HG03108 (cell line): ENCODE data around the gene RYR2.

ENCODE experiments used
- ATAC-seq: cut with Tn5 transposase; IDR thresholded peaks from one replicate; pipeline ENCODE4 v1.9.1; 2021; ENCODE audit warnings: moderate library complexity; ENCODE audit not compliant: unreplicated experiment

RYR2 gene

DNA sequence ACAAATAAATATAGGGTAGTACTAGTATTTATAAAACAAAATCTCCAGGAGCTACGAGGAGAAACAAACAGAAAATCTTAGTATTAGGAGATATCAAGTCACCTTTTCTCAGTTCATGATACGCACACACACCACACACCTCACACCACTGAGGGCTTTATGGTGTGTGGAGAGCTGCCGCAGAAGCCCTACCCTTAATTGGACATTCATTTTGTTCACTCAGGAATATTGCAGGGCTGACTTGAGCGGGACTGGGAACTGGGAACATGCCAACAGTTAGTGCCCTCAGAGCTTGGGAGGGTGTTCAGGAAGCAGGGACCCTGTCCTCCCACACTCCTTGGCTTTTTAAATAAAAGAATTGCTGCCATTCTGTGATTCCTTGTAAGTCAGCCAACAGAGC lies 386.8 kb downstream of the RYR2 start:
- ATAC-seq = no peak

DNA sequence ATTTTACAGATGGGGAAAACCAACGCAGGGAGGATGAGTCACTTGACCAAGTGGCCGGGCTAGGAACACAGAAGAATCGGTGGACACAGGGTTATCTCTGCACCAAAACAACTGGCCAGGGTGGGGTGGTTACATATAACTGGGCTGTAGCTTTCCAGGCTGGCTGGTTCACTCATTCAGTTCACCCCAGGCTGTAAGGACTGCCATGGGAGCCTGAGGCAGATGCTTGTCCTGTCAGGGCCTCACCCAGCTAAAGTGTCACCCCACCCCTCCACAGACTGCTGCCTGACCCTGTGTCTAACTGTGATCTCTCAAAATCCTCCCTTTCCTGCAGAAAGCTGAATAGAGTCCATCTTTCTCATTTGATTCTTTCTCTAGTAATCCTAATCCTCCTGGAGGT lies 387.3 kb downstream of the RYR2 start:
- no peak for ATAC-seq

DNA sequence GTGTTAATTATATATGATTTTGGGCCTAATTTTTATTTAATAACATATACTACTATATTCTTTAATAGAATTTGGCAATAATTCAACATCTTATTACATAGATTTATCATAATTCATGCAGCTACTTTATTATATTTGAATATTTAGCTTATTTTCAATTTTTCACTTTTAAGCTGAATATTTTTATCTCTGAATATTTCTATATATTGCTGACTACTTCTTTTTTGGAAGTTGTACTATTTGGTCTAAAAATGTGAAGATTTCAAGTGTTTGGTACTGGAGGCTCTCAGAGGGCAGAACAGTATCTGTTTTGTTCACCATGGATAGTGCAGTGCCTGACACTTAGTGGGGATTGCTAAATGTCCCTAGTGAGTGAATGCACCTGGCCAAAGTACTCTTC lies 389.5 kb downstream of the RYR2 start:
- ATAC-seq = no peak

DNA sequence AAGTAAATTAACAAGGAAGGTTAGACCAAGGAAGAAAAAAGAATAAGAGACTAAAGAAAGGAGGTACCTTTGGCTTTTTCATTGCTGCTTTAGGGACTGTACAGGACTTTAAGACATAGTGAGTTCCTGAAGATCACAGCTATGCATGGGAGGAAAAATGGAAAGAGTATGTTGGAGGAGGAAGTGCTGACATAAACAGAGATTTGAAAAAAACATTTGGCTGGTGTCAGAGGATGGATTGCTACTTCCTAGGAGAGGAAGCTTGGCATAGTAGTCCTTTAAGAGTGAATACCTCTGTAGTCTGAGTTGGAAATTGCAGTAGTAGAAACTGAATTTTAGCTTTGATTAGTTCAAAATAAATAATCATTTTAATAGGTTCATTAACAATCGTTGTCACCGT lies 398.4 kb downstream of the RYR2 start:
- no peak for ATAC-seq

DNA sequence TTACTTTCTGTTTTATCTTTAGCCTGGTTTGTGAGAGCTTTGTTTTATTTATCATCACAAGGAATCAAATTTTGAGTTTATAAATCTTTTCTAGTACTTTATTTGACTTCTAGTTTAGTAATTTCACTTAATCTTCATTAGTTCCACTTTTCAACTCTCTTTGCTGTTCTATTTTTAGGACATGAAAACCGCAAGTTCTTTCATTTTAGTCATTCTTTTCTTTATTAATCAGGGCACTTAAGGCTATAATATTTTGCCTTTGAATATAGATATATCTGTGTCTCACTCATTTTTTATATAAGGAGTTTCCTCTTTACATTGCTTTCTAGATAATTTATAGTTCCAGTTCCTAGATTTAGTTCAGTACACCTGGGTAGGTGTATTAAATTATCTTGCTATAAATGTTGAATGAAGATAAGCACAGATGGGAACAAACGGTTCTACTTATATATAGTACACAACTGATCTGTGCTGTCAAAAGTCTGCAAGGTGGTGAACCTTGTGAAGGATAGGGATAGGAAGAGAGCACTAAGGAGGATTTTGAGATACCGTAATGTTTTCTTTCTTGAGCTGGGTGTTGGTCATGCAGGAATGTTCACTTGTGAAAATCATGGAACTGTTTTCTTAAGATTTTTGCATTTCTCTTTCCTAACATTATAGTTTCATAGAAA lies 402.3 kb downstream of the RYR2 start:
- ATAC-seq = no peak

DNA sequence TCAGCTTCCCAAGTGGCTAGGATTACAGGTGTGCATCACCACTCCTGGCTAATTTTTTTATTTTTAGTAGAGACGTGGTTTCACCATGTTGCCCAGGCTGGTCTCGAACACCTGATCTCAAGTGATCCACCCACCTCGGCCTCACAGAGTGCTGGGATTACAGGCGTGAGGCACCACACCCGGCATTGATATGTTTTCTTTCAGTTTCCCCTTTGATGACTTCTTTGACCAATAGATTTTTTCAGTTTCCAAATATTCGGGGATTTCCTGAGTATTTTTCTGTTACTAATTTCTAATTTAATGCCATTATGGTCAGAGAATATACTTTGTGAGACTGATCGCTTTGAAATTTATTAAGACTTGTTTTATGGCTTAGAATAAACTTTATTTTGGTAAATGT lies 406.1 kb downstream of the RYR2 start:
- ATAC-seq = no peak

DNA sequence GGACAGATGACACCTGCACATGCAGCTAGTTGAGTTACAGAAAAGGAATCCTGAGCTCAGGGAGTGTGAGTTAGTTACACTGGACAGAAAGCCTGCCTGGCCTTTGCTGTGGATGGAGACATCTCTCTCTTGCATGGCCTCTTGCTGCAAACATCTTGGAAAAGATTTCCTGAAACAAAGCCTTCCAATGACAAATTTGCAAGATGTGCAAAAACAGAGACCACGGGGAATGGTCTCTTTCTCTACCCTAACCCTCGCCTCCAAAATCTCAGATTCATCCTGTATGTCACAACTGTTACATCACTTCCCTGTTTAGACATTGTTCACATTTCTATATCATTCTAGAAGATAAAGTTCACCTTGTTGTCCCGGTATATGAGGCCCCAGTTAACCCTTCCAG lies 415.6 kb downstream of the RYR2 start:
- ATAC-seq = no peak

DNA sequence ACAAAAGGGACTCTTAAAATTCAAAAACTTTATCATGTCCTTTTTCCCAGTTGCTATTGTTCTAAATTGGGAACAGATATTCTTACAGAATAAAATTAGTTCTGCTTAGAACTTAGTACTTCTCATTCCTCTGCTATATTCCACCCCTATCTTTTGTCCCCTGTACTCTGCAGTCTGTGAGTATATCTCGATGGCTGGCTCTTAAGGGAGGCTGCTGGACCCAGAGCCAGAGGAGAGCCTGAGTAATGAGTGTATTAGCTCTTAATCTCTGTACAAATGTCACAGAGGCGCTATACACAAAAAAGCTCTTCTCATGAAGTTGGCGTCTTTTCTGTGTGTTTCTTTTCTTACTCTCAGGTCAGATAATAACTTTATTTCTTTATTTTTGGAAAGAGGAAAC lies 425.3 kb downstream of the RYR2 start:
- ATAC-seq = no peak

DNA sequence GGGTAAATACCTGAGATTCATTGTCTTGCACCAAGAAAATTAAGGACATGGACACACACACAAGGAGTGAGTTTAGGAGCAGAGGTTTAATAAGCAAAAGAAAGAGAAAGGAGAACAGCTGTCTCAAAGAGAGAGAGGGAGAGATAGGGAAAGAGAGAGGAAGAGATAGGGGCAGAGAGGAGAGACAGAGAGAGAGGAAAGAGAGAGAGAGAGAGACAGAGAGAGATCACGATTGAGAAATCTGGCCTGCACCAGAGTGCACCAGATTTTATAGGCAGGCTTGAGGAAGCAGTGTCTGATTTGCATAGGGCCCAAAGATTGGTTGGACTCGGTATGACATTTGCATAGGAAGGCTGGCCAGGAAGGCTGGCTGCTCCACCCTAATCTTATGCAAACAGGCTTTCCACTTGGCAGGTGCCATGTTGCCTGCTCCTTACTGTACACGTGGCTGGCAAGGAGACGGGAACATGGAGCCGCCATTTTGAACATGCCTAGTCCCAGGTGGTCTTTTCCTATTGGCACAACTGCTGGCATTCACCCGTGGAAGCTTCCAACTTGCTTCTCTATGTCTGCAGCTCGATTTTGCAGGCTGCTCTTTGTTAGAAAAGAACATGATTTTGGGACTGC lies 428.8 kb downstream of the RYR2 start:
- no peak for ATAC-seq

DNA sequence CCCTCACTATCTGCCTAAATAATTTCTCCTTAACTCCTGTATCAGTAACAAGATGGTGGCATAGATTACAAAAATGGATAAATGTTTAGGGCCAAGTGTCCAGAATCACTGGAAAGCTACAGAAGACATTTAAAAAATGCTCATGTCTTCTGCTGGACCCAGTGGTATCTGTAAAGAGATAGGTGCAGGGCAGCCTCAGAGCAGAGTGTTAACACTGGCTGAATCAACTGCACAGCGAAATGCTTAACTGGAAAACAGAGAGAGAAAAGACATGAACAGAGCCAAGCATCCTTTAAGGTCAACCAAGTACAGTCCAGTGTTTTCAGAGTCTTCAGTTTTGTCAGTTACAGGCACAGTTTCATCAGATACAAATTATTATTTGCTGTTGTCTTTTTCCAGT lies 429.4 kb downstream of the RYR2 start:
- no peak for ATAC-seq

DNA sequence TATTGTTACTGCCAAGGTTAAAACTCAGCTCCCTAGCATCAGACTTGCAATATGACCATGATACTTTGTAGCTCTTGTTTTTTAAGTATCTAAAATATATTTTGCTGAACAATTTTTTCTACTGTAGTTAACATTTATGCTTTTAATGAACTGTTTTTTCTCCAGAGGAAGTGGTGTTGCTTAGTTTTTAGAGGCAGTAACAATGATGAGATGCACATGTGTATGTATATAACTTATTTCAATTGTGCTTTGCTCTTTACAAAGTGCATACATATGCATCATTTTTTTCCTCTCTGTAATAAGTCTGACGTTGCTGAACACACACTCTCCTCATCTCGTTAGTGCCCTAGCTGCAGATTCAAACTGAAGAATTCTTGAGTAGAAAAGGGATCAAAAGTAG lies 430.0 kb downstream of the RYR2 start:
- ATAC-seq = no peak

DNA sequence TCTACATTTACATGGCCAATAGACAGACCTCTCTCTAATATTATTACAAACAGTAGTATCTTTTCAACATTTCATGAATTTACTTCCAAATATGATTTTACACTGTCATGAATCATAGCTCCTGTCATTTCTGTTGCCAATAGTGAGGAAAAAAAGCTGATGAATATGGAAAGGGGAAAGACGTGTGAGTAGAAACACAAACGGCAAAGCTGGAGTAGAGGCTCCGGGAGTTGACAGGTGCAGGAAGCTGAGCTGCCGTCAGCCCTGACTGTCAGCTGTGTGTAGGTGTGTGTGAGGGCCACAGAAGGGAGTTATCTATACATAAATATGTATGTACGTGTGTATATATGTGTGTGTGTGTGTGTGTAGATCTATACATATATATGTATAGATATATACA lies 431.9 kb downstream of the RYR2 start:
- ATAC-seq = no peak

DNA sequence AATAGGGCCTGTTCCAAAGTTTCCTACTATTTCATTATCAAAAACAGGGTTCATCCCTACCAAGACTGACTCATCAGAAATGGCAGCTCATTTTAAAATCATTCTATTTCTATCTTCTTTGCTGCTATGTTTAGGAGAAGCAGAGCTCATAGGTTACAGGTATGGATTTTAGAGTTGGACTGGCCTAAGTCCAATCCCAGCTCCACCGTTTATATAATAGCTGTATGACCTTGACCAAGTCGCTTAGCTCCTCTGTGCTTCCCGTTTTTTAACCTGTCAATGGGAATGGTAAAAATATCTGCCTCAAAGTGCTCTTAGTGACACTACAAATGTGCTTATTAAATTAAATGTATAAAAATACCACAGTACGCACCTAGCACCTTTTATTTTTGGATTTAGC lies 436.1 kb downstream of the RYR2 start:
- no peak for ATAC-seq

DNA sequence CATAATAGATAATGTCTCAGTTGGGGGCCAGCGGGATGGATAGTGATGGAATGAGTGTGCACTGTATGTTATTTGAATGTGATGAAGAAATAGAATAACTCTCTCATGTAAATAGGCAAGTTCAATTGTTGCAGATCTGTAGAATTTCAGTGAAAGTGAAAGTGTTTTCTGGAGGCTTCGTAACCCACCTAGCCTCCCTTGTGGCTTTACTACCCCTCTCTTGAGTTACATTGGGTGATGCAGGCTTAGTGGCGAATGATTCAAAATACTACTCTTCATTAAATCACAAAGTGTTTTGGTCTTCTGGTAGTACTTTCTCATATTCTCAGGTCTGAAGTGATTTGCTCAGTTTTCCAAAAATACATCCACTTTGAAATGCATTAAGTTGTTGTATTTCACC lies 436.9 kb downstream of the RYR2 start:
- no peak for ATAC-seq

DNA sequence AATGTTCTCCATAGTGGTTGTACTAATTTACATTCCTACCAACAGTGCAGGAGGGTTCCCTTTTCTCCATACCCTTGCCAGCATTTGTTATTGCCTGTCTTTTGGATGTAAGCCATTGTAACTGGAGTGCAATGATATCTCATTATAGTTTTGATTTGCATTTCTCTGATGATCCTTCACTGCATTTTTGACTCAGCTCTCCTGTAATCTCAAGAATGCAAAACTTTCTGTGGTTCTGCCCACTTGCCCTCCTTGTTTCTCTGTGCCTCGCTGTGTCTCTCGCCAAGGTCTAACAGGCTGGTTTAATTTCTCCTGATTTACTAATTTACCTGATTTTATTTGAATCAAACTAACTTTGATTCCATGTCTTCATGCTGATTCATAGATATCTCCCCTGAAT lies 440.8 kb downstream of the RYR2 start:
- ATAC-seq = no peak

DNA sequence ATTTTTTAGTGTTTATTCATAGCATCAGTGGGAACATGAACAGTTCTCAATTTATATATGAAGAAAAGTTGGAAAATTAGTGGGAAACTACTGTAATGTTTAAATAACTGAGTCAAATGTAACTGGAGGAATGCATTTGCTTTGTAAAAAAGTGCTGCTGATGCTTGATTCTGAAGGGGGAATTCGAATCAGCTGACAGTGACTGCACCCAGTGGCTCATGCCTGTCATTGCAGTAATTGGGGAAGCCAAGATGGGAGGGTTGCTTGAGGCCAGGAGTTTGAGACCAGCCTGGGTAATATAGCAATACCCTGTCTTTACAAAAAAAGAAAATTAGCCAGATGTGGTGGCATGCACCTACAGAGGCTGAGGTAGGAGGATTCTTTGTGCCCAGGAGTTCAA lies 450.4 kb downstream of the RYR2 start:
- ATAC-seq = no peak

DNA sequence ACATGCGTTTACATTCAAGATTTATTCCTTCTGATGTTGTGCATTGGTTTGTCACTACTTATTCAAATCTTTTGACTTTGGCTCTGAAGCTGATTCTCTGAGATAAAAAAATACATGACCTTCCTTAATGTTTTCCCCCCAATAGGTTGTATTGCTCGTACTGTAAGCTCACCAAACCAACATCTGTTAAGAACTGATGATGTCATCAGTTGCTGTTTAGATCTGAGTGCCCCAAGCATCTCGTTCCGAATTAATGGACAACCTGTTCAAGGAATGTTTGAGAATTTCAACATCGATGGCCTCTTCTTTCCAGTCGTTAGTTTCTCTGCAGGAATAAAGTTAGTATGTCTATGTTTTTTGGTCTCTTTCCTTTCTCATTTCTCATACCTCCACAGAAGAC lies 458.6 kb downstream of the RYR2 start:
- ATAC-seq = no peak

DNA sequence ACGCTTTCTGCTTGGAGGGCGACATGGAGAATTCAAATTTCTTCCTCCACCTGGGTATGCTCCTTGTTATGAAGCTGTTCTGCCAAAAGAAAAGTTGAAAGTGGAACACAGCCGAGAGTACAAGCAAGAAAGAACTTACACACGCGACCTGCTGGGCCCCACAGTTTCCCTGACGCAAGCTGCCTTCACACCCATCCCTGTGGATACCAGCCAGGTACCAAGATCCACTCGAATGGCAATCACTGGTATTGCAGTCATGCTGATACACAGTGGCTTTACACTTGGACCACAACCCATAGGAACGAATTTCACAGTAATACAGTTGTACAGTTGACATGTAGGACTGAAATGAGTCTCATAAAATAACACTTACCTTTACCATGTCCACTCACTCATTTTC lies 461.3 kb downstream of the RYR2 start:
- ATAC-seq = no peak

DNA sequence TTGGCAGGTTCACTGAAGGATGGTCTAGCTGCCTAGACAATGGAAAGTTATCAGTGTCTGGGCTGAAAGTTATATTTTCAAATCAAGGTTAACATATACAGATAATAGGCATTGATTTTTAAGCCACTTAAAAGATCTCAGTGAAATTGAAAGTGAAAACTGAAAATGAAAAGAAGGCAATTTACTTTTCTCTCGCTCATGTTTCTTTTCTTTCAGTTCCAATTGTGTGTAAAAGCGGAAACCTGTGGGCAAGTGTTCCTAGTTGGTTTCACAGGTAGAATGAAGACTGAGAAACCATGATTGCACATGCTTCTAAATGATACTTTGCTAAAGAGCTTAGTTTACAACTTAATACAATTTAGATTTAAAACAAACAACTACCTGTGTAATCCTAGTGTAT lies 465.0 kb downstream of the RYR2 start:
- ATAC-seq = peak; percentile 92

DNA sequence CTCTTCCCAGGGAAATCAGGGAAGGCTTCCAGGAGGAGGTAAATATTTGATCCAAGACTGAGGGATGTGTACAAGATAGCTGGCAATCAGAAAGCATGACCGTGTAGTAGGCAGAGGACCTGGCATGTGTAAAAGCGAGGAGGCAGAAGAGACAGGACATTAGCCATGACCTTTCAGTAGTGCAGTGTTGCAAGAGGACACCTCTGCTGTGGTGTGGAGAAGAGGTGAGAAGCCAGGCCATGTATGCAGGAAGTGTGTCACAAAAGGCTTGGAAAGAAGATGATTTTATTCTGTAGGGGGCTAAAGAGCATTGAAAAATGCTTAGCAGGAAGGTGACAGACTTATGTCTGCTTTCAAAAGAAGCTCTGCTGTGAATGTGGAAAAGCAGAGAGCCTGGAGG lies 467.8 kb downstream of the RYR2 start:
- no peak for ATAC-seq

DNA sequence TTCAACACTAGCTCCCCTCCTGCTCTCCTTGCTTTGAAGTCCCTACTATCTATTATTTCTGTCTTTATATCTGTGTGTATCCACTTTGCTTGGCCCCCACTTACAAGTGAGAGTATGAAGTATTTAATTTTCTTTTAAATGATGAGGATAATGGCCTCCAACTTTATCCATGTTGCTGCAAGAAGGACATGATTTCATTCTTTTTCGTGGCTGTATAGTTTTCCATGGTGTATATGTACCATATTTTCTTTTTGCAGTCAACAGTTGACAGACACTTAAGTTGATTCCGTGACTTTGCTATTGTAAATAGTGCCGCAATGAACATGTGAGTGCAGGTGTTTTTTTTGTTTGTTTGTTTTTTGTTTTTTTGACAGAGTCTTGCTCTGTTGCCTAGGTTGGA lies 483.1 kb downstream of the RYR2 start:
- ATAC-seq = no peak

DNA sequence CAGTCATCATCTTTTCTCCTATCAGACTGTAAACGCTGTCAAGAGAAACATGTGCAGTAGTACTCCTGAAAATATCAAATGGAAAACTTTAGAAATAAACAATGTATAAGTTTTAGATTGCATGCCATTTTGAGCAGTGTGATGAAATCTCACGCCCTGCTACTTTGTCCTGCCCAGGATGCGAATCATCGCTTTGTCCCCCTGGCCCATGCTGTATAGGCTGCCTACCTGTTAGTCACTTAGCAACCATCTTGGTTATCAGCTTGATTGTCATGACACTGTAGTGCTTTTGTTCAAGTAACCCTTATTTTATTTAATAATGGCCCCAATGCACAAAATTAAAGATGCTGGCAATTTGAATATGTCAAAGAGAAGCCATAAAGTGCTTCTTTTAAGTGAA lies 485.8 kb downstream of the RYR2 start:
- no peak for ATAC-seq

DNA sequence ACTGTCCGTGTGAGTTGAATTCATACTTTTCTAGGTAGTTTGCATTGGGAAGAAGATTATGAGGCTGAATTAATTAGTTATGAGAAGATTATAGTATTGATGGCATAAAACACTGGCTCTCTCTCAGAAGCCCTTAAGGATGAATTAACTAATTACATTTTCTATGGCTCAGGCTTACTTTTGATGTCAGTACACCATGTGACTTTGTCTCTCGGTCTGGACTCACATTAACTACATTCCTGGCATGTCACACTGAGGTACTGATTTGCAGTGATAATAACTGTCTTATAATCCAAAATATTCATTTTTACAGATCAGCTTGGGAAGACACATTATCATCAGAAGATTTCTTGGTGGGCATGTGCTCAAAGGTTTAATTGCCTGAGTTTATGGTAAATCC lies 486.6 kb downstream of the RYR2 start:
- no peak for ATAC-seq
